GM13976 (cell line): ENCODE data around the gene COG2.
"Not testable (repeated sequence)": the region's sequence is repeated elsewhere in the genome, so short reads cannot be mapped to it uniquely, and the experiment has no call there.

Experiments used
- DNase-seq: peaks from one replicate; pipeline ENCODE4 v3.0.0; 2012; ENCODE audit warnings: low spot score
- CTCF ChIP-seq: IDR thresholded peaks from 2 replicates; pipeline ENCODE4 v1.5.1; 2012; ENCODE audit warnings: borderline replicate concordance, mild to moderate bottlenecking; ENCODE audit not compliant: insufficient read depth; ENCODE audit errors: extremely low read depth, missing control alignments, control extremely low read depth
- in situ Hi-C: fragments of 300-500 bp; cut with MboI; formaldehyde crosslinking; loops from one replicate; pipeline ENCODE4 v1.12.0; 2022; ENCODE audit warnings: low sequenced_read_pairs, mixed read lengths, inconsistent platforms; ENCODE audit not compliant: unreplicated experiment

Gene COG2

GRCh38 chr1:230599926-230600656, 42.2 kb upstream of the COG2 start:
- in situ Hi-C loops = no loop called here
- TF ChIP-seq CTCF = no peak
- no peak for DNase-seq

GRCh38 chr1:230600657-230601400, 41.5 kb upstream of the COG2 start:
- in situ Hi-C loops, DNase-seq: not testable (repeated sequence)

- in situ Hi-C loops = no loop called here
- no peak for DNase-seq
- no peak for TF ChIP-seq CTCF
Measured at GRCh38 chr1:230609208-230609607, 33.1 kb upstream of the COG2 start.

- in situ Hi-C loops = no loop called here
- no peak for DNase-seq
- no peak for TF ChIP-seq CTCF
Measured at GRCh38 chr1:230610589-230610988, 31.7 kb upstream of the COG2 start.

- DNase-seq = no peak
- no peak for TF ChIP-seq CTCF
- in situ Hi-C loops = no loop called here
Measured at GRCh38 chr1:230611128-230611877, 31.0 kb upstream of the COG2 start.

GRCh38 chr1:230611878-230612235, 30.4 kb upstream of the COG2 start:
- no peak for TF ChIP-seq CTCF
- in situ Hi-C loops = no loop called here
- no peak for DNase-seq

- DNase-seq = no peak
- in situ Hi-C loops = no loop called here
- no peak for TF ChIP-seq CTCF
Measured at GRCh38 chr1:230612651-230613050, 29.6 kb upstream of the COG2 start.
